Measurements from ENCODE around the gene TMA7B. TPM values are rescaled to one million over a fixed set of nuclear protein-coding genes. Genes with fewer than 3 reads are reported as not detected.

Gene TMA7B
- total RNA-seq, 4 donors from 2014 or later = not detected

DNA sequence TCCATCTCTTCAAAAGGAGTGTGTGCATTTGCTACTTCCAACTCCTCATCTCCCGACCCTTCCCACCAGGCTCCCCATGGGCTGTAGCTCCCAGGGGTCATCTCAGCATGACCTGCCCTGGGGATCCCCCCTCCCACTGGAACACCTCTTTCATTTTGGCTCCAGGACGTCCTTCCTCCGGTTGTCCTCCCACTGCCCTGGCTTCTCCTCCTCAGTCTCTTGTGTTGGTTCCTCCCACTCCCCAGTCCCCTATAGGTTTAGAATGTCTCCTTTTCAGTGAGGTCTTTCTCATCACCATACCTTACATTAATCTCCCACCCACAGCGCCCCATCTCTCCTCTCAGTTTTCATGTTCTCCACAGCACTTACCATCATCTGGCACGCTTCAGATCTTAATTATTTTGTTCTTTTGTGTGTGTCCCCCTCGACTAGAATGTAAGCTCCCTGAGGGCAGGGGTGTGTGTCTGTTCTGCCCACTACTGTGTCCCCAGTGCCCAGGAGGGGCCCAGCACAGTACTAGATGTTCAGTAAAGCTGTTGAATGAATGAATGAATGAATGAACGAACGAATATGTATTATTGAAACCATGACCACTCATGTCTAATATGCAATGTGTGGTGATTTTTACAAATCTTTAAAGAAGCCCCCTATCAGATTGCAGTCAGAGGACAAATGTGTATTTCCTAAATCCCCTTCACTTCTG, 2.0 kb upstream of the TMA7B start:
- no peak for DNase-seq (ENCODE audit: low spot score in 2 of 2)
- peak overlapping the region in 1 of 4 donors; percentile 52 for H3K27ac ChIP-seq
- no peak overlapping the region for H3K4me3 ChIP-seq
- peaks cover 0 to 29% (median 10%) of the 10 kb centered on the region in 4 donors for H3K4me1 ChIP-seq
- TF ChIP-seq, protein P1, sequence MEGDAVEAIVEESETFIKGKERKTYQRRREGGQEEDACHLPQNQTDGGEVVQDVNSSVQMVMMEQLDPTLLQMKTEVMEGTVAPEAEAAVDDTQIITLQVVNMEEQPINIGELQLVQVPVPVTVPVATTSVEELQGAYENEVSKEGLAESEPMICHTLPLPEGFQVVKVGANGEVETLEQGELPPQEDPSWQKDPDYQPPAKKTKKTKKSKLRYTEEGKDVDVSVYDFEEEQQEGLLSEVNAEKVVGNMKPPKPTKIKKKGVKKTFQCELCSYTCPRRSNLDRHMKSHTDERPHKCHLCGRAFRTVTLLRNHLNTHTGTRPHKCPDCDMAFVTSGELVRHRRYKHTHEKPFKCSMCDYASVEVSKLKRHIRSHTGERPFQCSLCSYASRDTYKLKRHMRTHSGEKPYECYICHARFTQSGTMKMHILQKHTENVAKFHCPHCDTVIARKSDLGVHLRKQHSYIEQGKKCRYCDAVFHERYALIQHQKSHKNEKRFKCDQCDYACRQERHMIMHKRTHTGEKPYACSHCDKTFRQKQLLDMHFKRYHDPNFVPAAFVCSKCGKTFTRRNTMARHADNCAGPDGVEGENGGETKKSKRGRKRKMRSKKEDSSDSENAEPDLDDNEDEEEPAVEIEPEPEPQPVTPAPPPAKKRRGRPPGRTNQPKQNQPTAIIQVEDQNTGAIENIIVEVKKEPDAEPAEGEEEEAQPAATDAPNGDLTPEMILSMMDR (IDR thresholded peaks at IDR 0.05) = no peak
- TF ChIP-seq EP300 (IDR thresholded peaks at IDR 0.05) (no peak), POLR2A (IDR thresholded peaks at IDR 0.05) (no peak)
- H3K36me3 ChIP-seq = no peaks in the 10 kb centered on the region
- WGBS, 2 donors = 79 to 83% methylated on average over 8 of the region's 8 CpGs
- H3K27me3 ChIP-seq = no peaks in the 10 kb centered on the region
- peaks cover 0 to 7% (median 0%) of the 10 kb centered on the region in 4 donors for H3K9me3 ChIP-seq

DNA sequence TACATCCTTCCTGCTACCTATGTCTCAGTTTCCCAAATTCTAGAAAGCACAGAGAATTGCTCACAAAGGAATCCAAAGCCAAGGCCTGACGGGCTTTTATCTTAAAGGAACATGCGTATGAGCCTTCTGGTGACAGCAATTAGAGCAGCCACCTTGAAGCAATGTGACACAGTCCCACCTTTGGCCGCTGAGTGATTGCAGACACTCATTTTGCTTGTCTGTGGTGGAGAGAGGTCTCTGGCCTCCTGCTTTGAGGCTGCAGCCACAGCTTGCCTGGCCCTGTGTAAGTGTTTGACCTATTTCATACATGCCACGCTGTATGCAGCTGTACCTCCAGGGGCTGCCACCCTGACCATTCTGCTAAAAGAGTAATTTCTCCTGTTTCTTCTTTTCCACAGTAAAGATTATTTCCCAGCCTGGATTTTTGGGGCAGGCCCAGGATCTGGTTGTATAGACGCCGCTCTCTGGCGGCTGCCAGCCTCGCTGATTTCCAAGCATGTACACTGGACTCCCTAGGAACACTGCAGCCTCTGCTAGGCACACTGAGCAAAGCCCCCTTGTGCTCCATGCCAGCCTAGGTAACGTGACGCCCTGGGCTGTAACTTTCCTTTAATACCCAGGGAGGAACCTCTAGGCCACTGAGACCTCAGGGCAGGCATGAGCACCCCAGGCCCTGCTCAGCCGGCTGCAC, 1.1 kb upstream of the TMA7B start:
- WGBS, 2 donors = 84 to 85% methylated on average over 11 of the region's 11 CpGs
- TF ChIP-seq EP300 (IDR thresholded peaks at IDR 0.05) (no peak), POLR2A (IDR thresholded peaks at IDR 0.05) (no peak)
- TF ChIP-seq, protein P1 (IDR thresholded peaks at IDR 0.05) = no peak
- no peaks in the 10 kb centered on the region for H3K27me3 ChIP-seq
- peaks cover 0 to 19% (median 7%) of the 10 kb centered on the region in 4 donors for H3K4me1 ChIP-seq
- H3K36me3 ChIP-seq = no peaks in the 10 kb centered on the region
- H3K27ac ChIP-seq = peak overlapping the region in 1 of 4 donors; percentile 61
- peaks cover 0 to 7% (median 0%) of the 10 kb centered on the region in 4 donors for H3K9me3 ChIP-seq
- H3K4me3 ChIP-seq = no peak overlapping the region
- DNase-seq (ENCODE audit: low spot score in 2 of 2) = no peak

DNA sequence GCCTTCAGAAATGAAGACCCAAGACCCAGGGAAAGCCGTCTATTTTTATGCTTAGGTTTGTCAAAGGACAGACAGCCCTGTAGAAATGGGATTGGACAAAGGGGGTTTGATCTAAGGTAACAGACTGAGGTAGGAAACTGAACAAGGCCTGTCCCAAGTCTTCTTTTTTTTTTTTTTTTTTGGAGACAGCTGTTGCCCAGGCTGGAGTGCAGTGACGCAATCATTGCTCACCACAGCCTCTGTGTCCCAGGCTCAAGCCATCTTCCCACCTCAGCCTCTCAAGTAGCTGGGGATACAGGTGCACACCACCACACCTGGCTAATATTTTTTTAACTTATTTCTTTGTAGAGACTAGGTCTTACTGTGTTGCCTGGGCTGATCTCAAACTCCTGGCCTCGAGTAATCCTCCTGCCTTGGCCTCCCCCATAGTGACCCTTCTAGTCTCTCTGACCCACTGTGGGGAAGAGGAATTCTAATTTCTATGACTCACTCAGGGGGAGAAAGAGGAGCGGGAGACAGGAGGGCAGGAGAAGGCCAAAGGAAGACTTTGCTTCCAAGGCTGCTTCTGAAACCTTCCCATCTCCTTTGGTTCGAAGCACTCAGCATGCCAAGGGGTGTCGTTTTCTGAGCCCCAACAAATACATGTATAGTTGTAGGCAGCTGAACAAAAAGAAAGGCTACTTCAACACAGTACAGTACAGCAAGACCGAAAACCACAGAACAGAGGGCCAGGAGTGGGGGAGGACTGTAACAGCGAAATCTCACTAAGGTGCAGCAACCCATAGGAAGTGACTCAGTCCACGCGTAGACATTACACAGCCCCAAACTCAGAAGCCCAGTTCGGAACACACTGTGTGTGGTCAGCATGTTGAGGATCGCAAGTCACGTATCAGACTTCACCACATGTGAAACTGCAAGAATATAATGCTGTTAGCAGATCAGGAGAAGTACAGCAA, 872 bp downstream of the TMA7B start:
- H3K27ac ChIP-seq = peak overlapping the region in 2 of 4 donors; percentile 11 to 61
- 58 to 68% methylated on average over 13 of the region's 13 CpGs for WGBS, 2 donors
- no peaks in the 10 kb centered on the region for H3K9me3 ChIP-seq
- no peak for DNase-seq (ENCODE audit: low spot score in 2 of 2)
- no peaks in the 10 kb centered on the region for H3K36me3 ChIP-seq
- TF ChIP-seq POLR2A (IDR thresholded peaks at IDR 0.05) (no peak), EP300 (IDR thresholded peaks at IDR 0.05) (no peak)
- TF ChIP-seq, protein P1 (IDR thresholded peaks at IDR 0.05) = no peak
- no peak overlapping the region for H3K4me3 ChIP-seq
- H3K4me1 ChIP-seq = peaks cover 0 to 5% (median 2%) of the 10 kb centered on the region in 4 donors
- H3K27me3 ChIP-seq = no peaks in the 10 kb centered on the region

DNA sequence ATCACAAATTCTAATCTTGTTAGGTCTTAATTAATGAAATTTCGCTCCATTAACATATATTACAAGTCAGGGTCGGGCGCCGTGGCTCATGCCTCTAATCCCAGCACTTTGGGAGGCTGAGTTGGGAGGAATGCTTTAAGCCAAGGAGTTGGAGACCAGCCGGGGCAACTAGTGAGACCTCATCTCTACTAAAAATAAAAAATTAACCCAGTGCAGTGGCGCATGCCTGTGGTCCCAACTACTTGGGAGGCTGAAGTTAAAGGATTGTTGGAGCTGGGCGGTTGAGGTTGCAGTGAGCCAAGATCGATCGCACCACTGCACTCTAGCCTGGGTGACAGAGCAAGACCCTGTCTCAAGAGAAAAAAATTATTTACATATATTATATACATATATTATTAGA, 1.9 kb downstream of the TMA7B start:
- H3K9me3 ChIP-seq = no peaks in the 10 kb centered on the region
- H3K27me3 ChIP-seq = no peaks in the 10 kb centered on the region
- no peaks in the 10 kb centered on the region for H3K36me3 ChIP-seq
- DNase-seq (ENCODE audit: low spot score in 2 of 2) = no peak
- WGBS, 2 donors = 88 to 93% methylated on average over 9 of the region's 9 CpGs
- H3K4me3 ChIP-seq = no peak overlapping the region
- TF ChIP-seq, protein P1 (IDR thresholded peaks at IDR 0.05) = no peak
- TF ChIP-seq EP300 (IDR thresholded peaks at IDR 0.05) (no peak), POLR2A (IDR thresholded peaks at IDR 0.05) (no peak)
- peaks cover 0 to 14% (median 8%) of the 10 kb centered on the region in 4 donors for H3K4me1 ChIP-seq
- no peak overlapping the region for H3K27ac ChIP-seq

Measured in tibial nerve (tissue), 4 donors.